T-cell (primary cell): ENCODE results near the gene DEGS1. TPM values are rescaled to one million over a fixed set of nuclear protein-coding genes. Genes with fewer than 3 reads are reported as not detected.

Experiments used
- ATAC-seq, 4 experiments: fragments of 200-7000 bp in 3 of 4; fragments of 150-1000 bp in 1 of 4; cut with Tn5 transposase; replicated peaks in 1 of 4; 1 replicate in 3 of 4; 2 replicates in 1 of 4; pipeline ENCODE4 v1.10.0; 2021; ENCODE audit warnings: moderate library complexity in 3 of 4, mild to moderate bottlenecking in 2 of 4, moderate number of reproducible peaks in 1 of 4
- CTCF ChIA-PET, 2 donors: fragments of 300-600 bp; sonication (Branson Sonifier 250); formaldehyde crosslinking; loops; one replicate each; lab custom pipeline; 2022; ENCODE audit warnings: antibody characterized with exemption in 2 of 2; lab: Charles Lee
- POLR2A ChIA-PET, 2 donors: fragments of 300-600 bp; sonication (Branson Sonifier 250); formaldehyde crosslinking; loops; one replicate each; lab custom pipeline; 2022; ENCODE audit warnings: antibody characterized with exemption in 2 of 2; lab: Charles Lee
- DNase-seq, 35 experiments: peaks; one replicate each; pipeline versions ENCODE4 v3.0.0 to v3.0.0-alpha.2; 2013 to 2023
- H3K27ac ChIP-seq: one replicate; pipeline ENCODE4 v1.5.1; 2013; ENCODE audit warnings: low read length
- H3K27me3 ChIP-seq, 2 experiments: replicated peaks in 1 of 2; 1 replicate in 1 of 2; 2 replicates in 1 of 2; pipeline versions ENCODE4 v1.6.1 to v1.7.0; 2013; ENCODE audit warnings: low read length in 1 of 2, mixed read lengths in 1 of 2; ENCODE audit not compliant: control insufficient read depth in 2 of 2, insufficient read depth in 2 of 2; ENCODE audit errors: extremely low read depth in 1 of 2
- H3K36me3 ChIP-seq, 2 donors: 1 replicate in 1 of 2; 2 replicates in 1 of 2; pipeline versions ENCODE4 v1.6.1 to v1.7.0; 2013; ENCODE audit warnings: low read length in 1 of 2; ENCODE audit not compliant: control insufficient read depth in 2 of 2, insufficient read depth in 1 of 2; ENCODE audit errors: extremely low read depth in 1 of 2
- H3K4me1 ChIP-seq, 2 experiments: 1 replicate in 1 of 2; 2 replicates in 1 of 2; pipeline versions ENCODE4 v1.6.1 to v1.7.0; 2013; ENCODE audit warnings: low read length in 2 of 2, mixed read lengths in 1 of 2; ENCODE audit not compliant: insufficient read depth in 2 of 2, control insufficient read depth in 1 of 2; ENCODE audit errors: extremely low read depth in 1 of 2
- H3K4me3 ChIP-seq, 2 donors: 1 replicate in 1 of 2; 2 replicates in 1 of 2; pipeline versions ENCODE4 v1.5.1 to v1.7.0; 2013; ENCODE audit warnings: mild to moderate bottlenecking in 2 of 2, low read length in 1 of 2, moderate library complexity in 1 of 2; ENCODE audit not compliant: control insufficient read depth in 1 of 2; ENCODE audit errors: extremely low read depth in 1 of 2
- H3K9me3 ChIP-seq: 2 replicates; pipeline ENCODE4 v1.7.0; 2013
- H3K27ac Mint-ChIP-seq, 2 donors: one replicate each; pipeline ENCODE4 v1.8.0; 2020 to 2021; ENCODE audit warnings: mild to moderate bottlenecking in 2 of 2, mixed read lengths in 2 of 2
- H3K27me3 Mint-ChIP-seq, 2 donors: one replicate each; pipeline ENCODE4 v1.8.0; 2021 to 2022; ENCODE audit warnings: mixed read lengths in 2 of 2
- H3K36me3 Mint-ChIP-seq: one replicate; pipeline ENCODE4 v1.8.0; 2021; ENCODE audit warnings: mixed read lengths
- H3K4me1 Mint-ChIP-seq, 3 donors: one replicate each; pipeline ENCODE4 v1.8.0; 2020 to 2022; ENCODE audit warnings: mixed read lengths in 3 of 3, mild to moderate bottlenecking in 1 of 3
- H3K4me3 Mint-ChIP-seq, 3 donors: one replicate each; pipeline ENCODE4 v1.8.0; 2020 to 2022; ENCODE audit warnings: mild to moderate bottlenecking in 3 of 3, mixed read lengths in 3 of 3, moderate library complexity in 3 of 3
- H3K9me3 Mint-ChIP-seq, 3 donors: one replicate each; pipeline ENCODE4 v1.8.0; 2020 to 2022; ENCODE audit warnings: mixed read lengths in 3 of 3
- WGBS: methylation state at CpG from one replicate; pipeline ENCODE4 v1.1.5; 2013; ENCODE audit warnings: missing lambda C conversion rate; ENCODE audit not compliant: insufficient coverage; 5-methylcytosine and 5-hydroxymethylcytosine counted together
- total RNA-seq, 35 experiments: library from RNA in 6 of 35; stranded (reverse) in 6 of 35; fragments of 120-200 nt in 1 of 35; gene quantifications; one replicate each; pipeline versions ENCODE4 v1.2.1 to v1.2.4 and lab custom pipeline; 2013 to 2026

DEGS1 gene
- total RNA-seq, 5 donors from 2014 or later (not counting 1 experiment from before 2014, with no cell fraction given), result 40.0 to 52.3 (median 44.4) TPM

- CTCF ChIA-PET, result interaction anchor here (0.6 to 1.2 kb wide), 4 partner anchors 10 to 1360 kb away, joined by 3 to 6 read pairs (median 4); no protein-coding TSS in a partner anchor
- H3K27ac Mint-ChIP-seq, result peak overlapping the region; percentile 85 to 89
These were observed 779 bp upstream of the DEGS1 start for GRCh38 chr1:224182057-224182865.

GRCh38 chr1:224183591-224184312 lies 712 bp downstream of the DEGS1 start:
- H3K27me3 Mint-ChIP-seq, result no peaks in the 10 kb centered on the region
- H3K9me3 Mint-ChIP-seq, result peaks cover 0 to 4% (median 0%) of the 10 kb centered on the region in 3 donors
- Histone ChIP-seq H3K27ac (peak overlapping the region; percentile 75), H3K4me1 (peaks cover 9 to 41% of the 10 kb centered on the region in 2 experiments), H3K27me3 (no peaks in the 10 kb centered on the region), H3K4me3 (peak overlapping the region; percentile 75 to 84), H3K36me3 (peaks cover 0 to 10% of the 10 kb centered on the region in 2 donors), H3K9me3 (no peaks in the 10 kb centered on the region)
- WGBS, result under 1% methylated on average over 40 of the region's 53 CpGs
- H3K36me3 Mint-ChIP-seq, result peaks cover 8% of the 10 kb centered on the region
- ATAC-seq (peak; percentile 39 to 58 (median 46)), DNase-seq (peak in 34 of 35 experiments; percentile 27 to 72 (median 45))
- peaks cover 55 to 61% (median 59%) of the 10 kb centered on the region in 3 donors for H3K4me1 Mint-ChIP-seq
- ChIA-PET CTCF (interaction anchor here in 1 of 2 donors (0.8 kb wide), 1 partner anchor 1573 kb away, joined by 3 read pairs; no protein-coding TSS in a partner anchor), POLR2A (interaction anchor here in 1 of 2 donors (0.6 kb wide), 1 partner anchor 143 kb away, joined by 3 read pairs; no protein-coding TSS in a partner anchor)
- peak overlapping the region; percentile 85 to 89 (median 86) for H3K4me3 Mint-ChIP-seq
- H3K27ac Mint-ChIP-seq, result peak overlapping the region; percentile 85 to 86

More at GRCh38 chr1:224182057-224182865, 779 bp upstream of the DEGS1 start:
- H3K36me3 ChIP-seq, result peaks cover 0 to 10% of the 10 kb centered on the region in 2 donors
- peak overlapping the region; percentile 86 to 91 (median 88) for H3K4me3 Mint-ChIP-seq
- H3K27me3 Mint-ChIP-seq, result no peaks in the 10 kb centered on the region
- no peaks in the 10 kb centered on the region for H3K27me3 ChIP-seq
- peaks cover 50 to 51% (median 50%) of the 10 kb centered on the region in 3 donors for H3K4me1 Mint-ChIP-seq
- WGBS, result 4% methylated on average over 9 of the region's 22 CpGs
- no peaks in the 10 kb centered on the region for H3K9me3 Mint-ChIP-seq
- peaks cover 3% of the 10 kb centered on the region for H3K36me3 Mint-ChIP-seq
- peaks cover 8 to 41% of the 10 kb centered on the region in 2 experiments for H3K4me1 ChIP-seq
- ATAC-seq, result peak; percentile 52 to 63 (median 56)
- POLR2A ChIA-PET, result interaction anchor here (0.6 to 0.7 kb wide), 10 partner anchors 8 to 1538 kb away, joined by 3 to 9 read pairs (median 4); no protein-coding TSS in a partner anchor
- H3K9me3 ChIP-seq, result no peaks in the 10 kb centered on the region
- peak overlapping the region; percentile 75 to 95 for H3K4me3 ChIP-seq
- peak overlapping the region; percentile 80 for H3K27ac ChIP-seq
- DNase-seq, result peak; percentile 25 to 80 (median 52)

GRCh38 chr1:224185208-224185607 lies 2.2 kb downstream of the DEGS1 start:
- ATAC-seq, result no peak
- peak overlapping the region; percentile 85 to 88 for H3K27ac Mint-ChIP-seq
- ChIA-PET POLR2A (interaction anchor here in 1 of 2 donors (0.6 kb wide), 1 partner anchor 198 kb away, joined by 3 read pairs; no protein-coding TSS in a partner anchor), CTCF (interaction anchor here in 1 of 2 donors (0.7 kb wide), 1 partner anchor 276 kb away, joined by 3 read pairs; no protein-coding TSS in a partner anchor)
- WGBS, result 93% methylated on average over 4 of the region's 8 CpGs
- no peak overlapping the region for H3K27ac ChIP-seq
- H3K9me3 ChIP-seq, result no peaks in the 10 kb centered on the region
- peaks cover 0 to 4% (median 0%) of the 10 kb centered on the region in 3 donors for H3K9me3 Mint-ChIP-seq
- H3K4me3 ChIP-seq, result no peak overlapping the region
- H3K4me1 Mint-ChIP-seq, result peaks cover 58 to 73% (median 69%) of the 10 kb centered on the region in 3 donors
- H3K27me3 ChIP-seq, result no peaks in the 10 kb centered on the region
- H3K4me3 Mint-ChIP-seq, result peak overlapping the region; percentile 85 to 89 (median 86)
- DNase-seq, result no peak
- H3K27me3 Mint-ChIP-seq, result no peaks in the 10 kb centered on the region
- peaks cover 13% of the 10 kb centered on the region for H3K36me3 Mint-ChIP-seq
- peaks cover 9 to 41% of the 10 kb centered on the region in 2 experiments for H3K4me1 ChIP-seq
- H3K36me3 ChIP-seq, result peaks cover 0 to 15% of the 10 kb centered on the region in 2 donors

- Histone ChIP-seq H3K27me3 (no peaks in the 10 kb centered on the region), H3K4me3 (no peak overlapping the region), H3K27ac (no peak overlapping the region), H3K4me1 (peaks cover 4 to 28% of the 10 kb centered on the region in 2 experiments), H3K9me3 (no peaks in the 10 kb centered on the region), H3K36me3 (peaks cover 0 to 25% of the 10 kb centered on the region in 2 donors)
- ATAC-seq (no peak), DNase-seq (no peak)
- Mint-ChIP-seq H3K4me3 (peak overlapping the region in 1 of 3 donors; percentile 47), H3K36me3 (peaks cover 19% of the 10 kb centered on the region), H3K9me3 (peaks cover 0 to 4% (median 0%) of the 10 kb centered on the region in 3 donors), H3K27ac (peak overlapping the region; percentile 82 to 85), H3K4me1 (peaks cover 39 to 62% (median 53%) of the 10 kb centered on the region in 3 donors), H3K27me3 (no peaks in the 10 kb centered on the region)
- POLR2A ChIA-PET, result no interaction called here
- CTCF ChIA-PET, result no interaction called here
- WGBS, result no CpG with 5 or more reads among the region's 2 CpGs
These were observed 5.2 kb downstream of the DEGS1 start for GRCh38 chr1:224188286-224188685.

GRCh38 chr1:224189561-224189960 lies 6.5 kb downstream of the DEGS1 start:
- Histone ChIP-seq H3K4me1 (peaks cover 2 to 18% of the 10 kb centered on the region in 2 experiments), H3K27me3 (no peaks in the 10 kb centered on the region), H3K4me3 (no peak overlapping the region), H3K36me3 (peaks cover 3 to 29% of the 10 kb centered on the region in 2 donors), H3K27ac (no peak overlapping the region), H3K9me3 (no peaks in the 10 kb centered on the region)
- POLR2A ChIA-PET, result no interaction called here
- Mint-ChIP-seq H3K9me3 (peaks cover 0 to 4% (median 0%) of the 10 kb centered on the region in 3 donors), H3K4me3 (no peak overlapping the region), H3K27me3 (no peaks in the 10 kb centered on the region), H3K36me3 (peaks cover 27% of the 10 kb centered on the region), H3K27ac (no peak overlapping the region), H3K4me1 (peaks cover 33 to 58% (median 46%) of the 10 kb centered on the region in 3 donors)
- CTCF ChIA-PET, result no interaction called here
- ATAC-seq, result no peak
- no CpG with 5 or more reads among the region's 7 CpGs for WGBS
- DNase-seq, result no peak
